RWPE1 (cell line): Measurements from ENCODE around the gene IL17C.

Experiments
- CTCF ChIA-PET: fragments of 350-600 bp; sonication (Branson Sonifier 250); formaldehyde crosslinking; extraction: SDS; loops from one replicate; lab custom pipeline; 2021; lab: Yijun Ruan, JAX
- POLR2A ChIA-PET: fragments of 400-600 bp; formaldehyde crosslinking; extraction: SDS; loops from one replicate; lab custom pipeline; 2020; ENCODE audit warnings: antibody characterized with exemption; ENCODE audit not compliant: low non-redundant PET; lab: Yijun Ruan, JAX
- DNase-seq: peaks from one replicate; pipeline ENCODE4 v3.0.0; 2012; ENCODE audit warnings: low spot score
- H3K27ac ChIP-seq: fragments of 450-650 bp; 2 replicates; pipeline ENCODE4 v1.5.1; 2017
- CTCF ChIP-seq: fragments of 450-650 bp; conservative IDR thresholded peaks from 2 replicates; pipeline ENCODE4 v1.5.1; 2017; ENCODE audit warnings: low read depth, mild to moderate bottlenecking

The IL17C gene

GRCh38 chr16:88638323-88639230 is at the start of gene IL17C:
TSS of gene IL17C (plus strand) at chr16:88638572. CDS start at chr16:88638642, 70 bp downstream.
- DNase-seq: peak; percentile 53
- ChIA-PET POLR2A (no interaction called here), CTCF (no interaction called here)
- H3K27ac ChIP-seq: no peak within 1 kb of the TSS
- TF ChIP-seq CTCF: no peak

GRCh38 chr16:88588754-88589153 is 49.6 kb upstream of the IL17C start:
- DNase-seq: no peak
- H3K27ac ChIP-seq: no peak overlapping the region
- TF ChIP-seq CTCF: no peak
- CTCF ChIA-PET: no interaction called here
- POLR2A ChIA-PET: no interaction called here

GRCh38 chr16:88589441-88589840 is 48.9 kb upstream of the IL17C start:
- no peak for DNase-seq
- no peak overlapping the region for H3K27ac ChIP-seq
- ChIA-PET POLR2A (interaction anchor here (1.1 kb wide), 1 partner anchor 19 kb away, joined by 4 read pairs; the partner anchor contains the start of gene ZC3H18), CTCF (interaction anchor here (1.0 kb wide), 1 partner anchor 11 kb away, joined by 3 read pairs; no protein-coding TSS in a partner anchor)
- no peak for TF ChIP-seq CTCF

- CTCF ChIA-PET: interaction anchor here (0.7 kb wide), 2 partner anchors 9 to 697 kb away, joined by 6 to 7 read pairs; no protein-coding TSS in a partner anchor
- no peak for TF ChIP-seq CTCF
- no peak for DNase-seq
- POLR2A ChIA-PET: no interaction called here
- no peak overlapping the region for H3K27ac ChIP-seq
These were observed 46.8 kb upstream of the IL17C start for GRCh38 chr16:88591577-88592021.

GRCh38 chr16:88593061-88593460 is 45.3 kb upstream of the IL17C start:
- no peak for DNase-seq
- no peak for TF ChIP-seq CTCF
- ChIA-PET POLR2A (no interaction called here), CTCF (no interaction called here)
- no peak overlapping the region for H3K27ac ChIP-seq

GRCh38 chr16:88593489-88593888 is 44.9 kb upstream of the IL17C start:
- ChIA-PET POLR2A (no interaction called here), CTCF (no interaction called here)
- no peak overlapping the region for H3K27ac ChIP-seq
- DNase-seq: no peak
- no peak for TF ChIP-seq CTCF
